CD4-positive, CD25-positive, alpha-beta regulatory T cell (primary cell): ENCODE results near the gene COQ3. TPM values are rescaled to one million over a fixed set of nuclear protein-coding genes. Genes with fewer than 3 reads are reported as not detected.

Experiments
- ATAC-seq, 2 donors: fragments of 150-1000 bp; cut with Tn5 transposase; one replicate each; pipeline ENCODE4 v1.10.0; 2021; ENCODE audit warnings: low read depth in 2 of 2, moderate number of reproducible peaks in 2 of 2, moderate library complexity in 1 of 2
- DNase-seq, 3 donors: peaks; one replicate each; pipeline versions ENCODE4 v3.0.0 to v3.0.0-alpha.2; 2012 to 2022; ENCODE audit warnings: mixed read lengths in 1 of 3
- H3K27ac ChIP-seq: one replicate; pipeline ENCODE4 v1.7.0; 2013; ENCODE audit warnings: mild to moderate bottlenecking, low read length; ENCODE audit not compliant: insufficient read depth, poor library complexity, severe bottlenecking
- H3K27me3 ChIP-seq: one replicate; pipeline ENCODE4 v1.7.0; 2013; ENCODE audit warnings: low read length; ENCODE audit not compliant: control insufficient read depth, insufficient read depth
- H3K36me3 ChIP-seq: one replicate; pipeline ENCODE4 v1.7.0; 2013; ENCODE audit warnings: mild to moderate bottlenecking, low read length, moderate library complexity; ENCODE audit not compliant: control insufficient read depth, insufficient read depth
- H3K4me1 ChIP-seq: 2 replicates; pipeline ENCODE4 v1.7.0; 2013; ENCODE audit warnings: mild to moderate bottlenecking, low read length; ENCODE audit not compliant: insufficient read depth, control insufficient read depth, poor library complexity, severe bottlenecking
- H3K4me3 ChIP-seq: one replicate; pipeline ENCODE4 v1.7.0; 2013; ENCODE audit warnings: low read depth, mild to moderate bottlenecking, low read length, moderate library complexity
- H3K9me3 ChIP-seq, 2 experiments: 1 replicate in 1 of 2; 2 replicates in 1 of 2; pipeline ENCODE4 v1.7.0; 2013; ENCODE audit warnings: low read length in 2 of 2, mild to moderate bottlenecking in 1 of 2, moderate library complexity in 1 of 2; ENCODE audit not compliant: control insufficient read depth in 2 of 2
- H3K27ac Mint-ChIP-seq, 3 donors: one replicate each; pipeline ENCODE4 v1.8.0; 2020 to 2022; ENCODE audit warnings: mild to moderate bottlenecking in 3 of 3, mixed read lengths in 3 of 3, moderate library complexity in 2 of 3
- H3K27me3 Mint-ChIP-seq: one replicate; pipeline ENCODE4 v1.8.0; 2022; ENCODE audit warnings: mild to moderate bottlenecking, mixed read lengths
- H3K36me3 Mint-ChIP-seq: one replicate; pipeline ENCODE4 v1.8.0; 2020; ENCODE audit warnings: mixed read lengths
- H3K4me1 Mint-ChIP-seq, 4 donors: one replicate each; pipeline ENCODE4 v1.8.0; 2020 to 2022; ENCODE audit warnings: mixed read lengths in 4 of 4, mild to moderate bottlenecking in 1 of 4
- H3K4me3 Mint-ChIP-seq, 4 donors: one replicate each; pipeline ENCODE4 v1.8.0; 2020 to 2022; ENCODE audit warnings: mild to moderate bottlenecking in 4 of 4, mixed read lengths in 4 of 4, moderate library complexity in 3 of 4
- H3K9me3 Mint-ChIP-seq, 7 donors: one replicate each; pipeline ENCODE4 v1.8.0; 2020 to 2022; ENCODE audit warnings: mixed read lengths in 7 of 7, mild to moderate bottlenecking in 3 of 7, moderate library complexity in 2 of 7
- polyA plus RNA-seq, 4 donors: library from polyadenylated mRNA; unstranded; fragments of 300-500 nt; fragmentation: Illumina TruSeq; gene quantifications; one replicate each; pipeline ENCODE4 v1.2.3, GENCODE V29; 2021
- total RNA-seq: library from RNA; stranded (reverse); gene quantifications from one replicate; pipeline ENCODE4 v1.2.3, GENCODE V29; 2022

COQ3 gene
- total and polyA plus RNA-seq, 5 donors from 2014 or later: 1.4 to 8.0 (median 6.6) TPM

- ATAC-seq: no peak
Observed at GRCh38 chr6:99350573-99350972, 43.4 kb downstream of the COQ3 start.

GRCh38 chr6:99349171-99350141 is 44.5 kb downstream of the COQ3 start, which contains the start of gene FAXC:
Gene FAXC (minus strand): TSS chr6:99349674. CDS start chr6:99349372, 302 bp downstream.
- Mint-ChIP-seq H3K4me1 (peaks cover 0 to 3% (median 0%) of the 10 kb centered on the region in 4 donors), H3K36me3 (no peaks in the 10 kb centered on the region), H3K9me3 (no peaks in the 10 kb centered on the region), H3K4me3 (peak within 1 kb of the TSS in 2 of 4 donors; percentile 31 to 46), H3K27ac (no peak within 1 kb of the TSS), H3K27me3 (peaks cover 67% of the 10 kb centered on the region)
- no peaks in the 10 kb centered on the region for H3K9me3 ChIP-seq
- H3K4me3 ChIP-seq: no peak within 1 kb of the TSS
- peaks cover 30% of the 10 kb centered on the region for H3K27me3 ChIP-seq
- ATAC-seq (no peak), DNase-seq (no peak)
- H3K4me1 ChIP-seq: peaks cover 7% of the 10 kb centered on the region
- no peak within 1 kb of the TSS for H3K27ac ChIP-seq
- H3K36me3 ChIP-seq: no peaks in the 10 kb centered on the region

More at GRCh38 chr6:99350573-99350972, 43.4 kb downstream of the COQ3 start:
- H3K4me1 Mint-ChIP-seq: peaks cover 0 to 3% (median 0%) of the 10 kb centered on the region in 4 donors
- Histone ChIP-seq H3K27ac (no peak overlapping the region), H3K36me3 (no peaks in the 10 kb centered on the region), H3K27me3 (peaks cover 30% of the 10 kb centered on the region), H3K9me3 (no peaks in the 10 kb centered on the region), H3K4me3 (no peak overlapping the region), H3K4me1 (peaks cover 7% of the 10 kb centered on the region)
- peaks cover 70% of the 10 kb centered on the region for H3K27me3 Mint-ChIP-seq
- H3K4me3 Mint-ChIP-seq: no peak overlapping the region
- H3K36me3 Mint-ChIP-seq: no peaks in the 10 kb centered on the region
- DNase-seq: no peak
- no peak overlapping the region for H3K27ac Mint-ChIP-seq
- peaks cover 0 to 2% (median 0%) of the 10 kb centered on the region in 7 donors for H3K9me3 Mint-ChIP-seq

GRCh38 chr6:99348288-99349170 is 45.5 kb downstream of the COQ3 start:
- H3K27me3 Mint-ChIP-seq: peaks cover 68% of the 10 kb centered on the region
- Histone ChIP-seq H3K27me3 (peaks cover 26% of the 10 kb centered on the region), H3K27ac (no peak overlapping the region), H3K4me3 (no peak overlapping the region), H3K4me1 (peaks cover 7% of the 10 kb centered on the region), H3K36me3 (no peaks in the 10 kb centered on the region), H3K9me3 (no peaks in the 10 kb centered on the region)
- DNase-seq (no peak), ATAC-seq (no peak)
- H3K4me3 Mint-ChIP-seq: no peak overlapping the region
- no peak overlapping the region for H3K27ac Mint-ChIP-seq
- H3K9me3 Mint-ChIP-seq: peaks cover 0 to 1% (median 0%) of the 10 kb centered on the region in 7 donors
- H3K36me3 Mint-ChIP-seq: no peaks in the 10 kb centered on the region
- peaks cover 0 to 3% (median 0%) of the 10 kb centered on the region in 4 donors for H3K4me1 Mint-ChIP-seq

GRCh38 chr6:99347804-99348203 is 46.2 kb downstream of the COQ3 start:
- ATAC-seq (no peak), DNase-seq (no peak)
- Mint-ChIP-seq H3K4me1 (peaks cover 0 to 3% (median 0%) of the 10 kb centered on the region in 4 donors), H3K36me3 (no peaks in the 10 kb centered on the region), H3K9me3 (peaks cover 0 to 1% (median 0%) of the 10 kb centered on the region in 7 donors), H3K27me3 (peaks cover 64% of the 10 kb centered on the region), H3K27ac (no peak overlapping the region), H3K4me3 (no peak overlapping the region)
- no peak overlapping the region for H3K27ac ChIP-seq
- no peak overlapping the region for H3K4me3 ChIP-seq
- peaks cover 7% of the 10 kb centered on the region for H3K4me1 ChIP-seq
- no peaks in the 10 kb centered on the region for H3K9me3 ChIP-seq
- H3K27me3 ChIP-seq: peaks cover 26% of the 10 kb centered on the region
- H3K36me3 ChIP-seq: no peaks in the 10 kb centered on the region

- Mint-ChIP-seq H3K36me3 (no peaks in the 10 kb centered on the region), H3K4me1 (peaks cover 0 to 3% (median 0%) of the 10 kb centered on the region in 4 donors), H3K9me3 (peaks cover 0 to 1% (median 0%) of the 10 kb centered on the region in 7 donors), H3K27me3 (peaks cover 63% of the 10 kb centered on the region), H3K4me3 (no peak overlapping the region), H3K27ac (no peak overlapping the region)
- Histone ChIP-seq H3K27ac (no peak overlapping the region), H3K27me3 (peaks cover 27% of the 10 kb centered on the region), H3K36me3 (no peaks in the 10 kb centered on the region), H3K9me3 (no peaks in the 10 kb centered on the region), H3K4me3 (no peak overlapping the region), H3K4me1 (peaks cover 7% of the 10 kb centered on the region)
- DNase-seq (no peak), ATAC-seq (no peak)
Observed at GRCh38 chr6:99346595-99346994, 47.4 kb downstream of the COQ3 start.

- no peak overlapping the region for H3K27ac ChIP-seq
- Mint-ChIP-seq H3K4me3 (no peak overlapping the region), H3K9me3 (peaks cover 0 to 2% (median 0%) of the 10 kb centered on the region in 7 donors), H3K4me1 (peaks cover 0 to under 1% (median 0%) of the 10 kb centered on the region in 4 donors), H3K27ac (no peak overlapping the region), H3K27me3 (peaks cover 54% of the 10 kb centered on the region), H3K36me3 (no peaks in the 10 kb centered on the region)
- H3K4me3 ChIP-seq: no peak overlapping the region
- peaks cover 7% of the 10 kb centered on the region for H3K4me1 ChIP-seq
- no peaks in the 10 kb centered on the region for H3K36me3 ChIP-seq
- H3K9me3 ChIP-seq: no peaks in the 10 kb centered on the region
- DNase-seq (no peak), ATAC-seq (no peak)
- peaks cover 17% of the 10 kb centered on the region for H3K27me3 ChIP-seq
Observed at GRCh38 chr6:99345164-99345563, 48.8 kb downstream of the COQ3 start.

- H3K4me1 ChIP-seq: no peaks in the 10 kb centered on the region
- ATAC-seq: no peak
- Mint-ChIP-seq H3K27ac (peak overlapping the region in 1 of 3 donors; percentile 5), H3K9me3 (peaks cover 0 to 2% (median 0%) of the 10 kb centered on the region in 7 donors), H3K4me3 (no peak overlapping the region), H3K4me1 (no peaks in the 10 kb centered on the region), H3K27me3 (peaks cover 53% of the 10 kb centered on the region), H3K36me3 (no peaks in the 10 kb centered on the region)
- no peaks in the 10 kb centered on the region for H3K36me3 ChIP-seq
- no peaks in the 10 kb centered on the region for H3K9me3 ChIP-seq
- DNase-seq: no peak
- peaks cover 17% of the 10 kb centered on the region for H3K27me3 ChIP-seq
- H3K27ac ChIP-seq: no peak overlapping the region
- no peak overlapping the region for H3K4me3 ChIP-seq
Observed at GRCh38 chr6:99344289-99344688, 49.7 kb downstream of the COQ3 start.
